Nephron (organoid): ENCODE measurements around the gene TMSB4X.
"Not testable (repeated sequence)": the region's sequence is repeated elsewhere in the genome, so short reads cannot be mapped to it uniquely, and the experiment has no call there.

ENCODE experiments used
- H3K27ac Mint-ChIP-seq, 3 experiments: 2 replicates each; pipeline ENCODE4 v1.8.0; 2020; ENCODE audit warnings: mixed read lengths in 3 of 3, mild to moderate bottlenecking in 2 of 3, moderate library complexity in 1 of 3
- H3K27me3 Mint-ChIP-seq: 2 replicates; pipeline ENCODE4 v1.8.0; 2021; ENCODE audit warnings: low read depth, mild to moderate bottlenecking, moderate library complexity, mixed read lengths
- H3K36me3 Mint-ChIP-seq: 2 replicates; pipeline ENCODE4 v1.8.0; 2020; ENCODE audit warnings: low read depth, mixed read lengths
- H3K4me1 Mint-ChIP-seq: 2 replicates; pipeline ENCODE4 v1.8.0; 2020; ENCODE audit warnings: mixed read lengths
- H3K4me3 Mint-ChIP-seq, 3 experiments: 2 replicates each; pipeline ENCODE4 v1.8.0; 2020; ENCODE audit warnings: mild to moderate bottlenecking in 3 of 3, mixed read lengths in 3 of 3, moderate library complexity in 2 of 3
- H3K9me3 Mint-ChIP-seq: 2 replicates; pipeline ENCODE4 v1.8.0; 2020; ENCODE audit warnings: mixed read lengths
- TF ChIP-seq, protein P1 (sequence below), 3 experiments: fragments of 200-600 bp; sonication (generic); IDR thresholded peaks; one replicate each; pipeline ENCODE4 v1.5.0; 2021; ENCODE audit warnings: antibody characterized with exemption in 3 of 3; ENCODE audit not compliant: unreplicated experiment in 3 of 3

Gene TMSB4X

DNA sequence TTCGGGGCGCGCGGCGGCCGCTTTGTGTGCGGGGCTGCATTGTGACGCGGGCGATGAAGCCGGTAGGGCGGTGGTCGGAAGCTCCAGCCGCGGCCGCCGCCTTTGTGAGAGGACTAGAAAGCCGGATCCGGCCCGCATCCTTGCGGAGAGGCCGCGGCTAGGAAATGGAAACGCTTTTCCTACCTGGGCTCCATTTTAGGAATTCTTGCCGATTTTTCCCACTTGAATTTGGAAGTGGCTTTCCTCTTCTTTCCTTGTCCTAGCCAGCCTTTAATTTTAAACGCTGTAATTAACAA lies 708 bp downstream of the TMSB4X start:
- peaks cover 21% of the 10 kb centered on the region for H3K9me3 Mint-ChIP-seq
- H3K4me1 Mint-ChIP-seq: peaks cover 45% of the 10 kb centered on the region
- peaks cover 31% of the 10 kb centered on the region for H3K36me3 Mint-ChIP-seq
- H3K4me3 Mint-ChIP-seq: peak overlapping the region; percentile 93 to 98 (median 98)
- H3K27ac Mint-ChIP-seq: peak overlapping the region; percentile 89 to 99 (median 98)
- TF ChIP-seq, protein P1, sequence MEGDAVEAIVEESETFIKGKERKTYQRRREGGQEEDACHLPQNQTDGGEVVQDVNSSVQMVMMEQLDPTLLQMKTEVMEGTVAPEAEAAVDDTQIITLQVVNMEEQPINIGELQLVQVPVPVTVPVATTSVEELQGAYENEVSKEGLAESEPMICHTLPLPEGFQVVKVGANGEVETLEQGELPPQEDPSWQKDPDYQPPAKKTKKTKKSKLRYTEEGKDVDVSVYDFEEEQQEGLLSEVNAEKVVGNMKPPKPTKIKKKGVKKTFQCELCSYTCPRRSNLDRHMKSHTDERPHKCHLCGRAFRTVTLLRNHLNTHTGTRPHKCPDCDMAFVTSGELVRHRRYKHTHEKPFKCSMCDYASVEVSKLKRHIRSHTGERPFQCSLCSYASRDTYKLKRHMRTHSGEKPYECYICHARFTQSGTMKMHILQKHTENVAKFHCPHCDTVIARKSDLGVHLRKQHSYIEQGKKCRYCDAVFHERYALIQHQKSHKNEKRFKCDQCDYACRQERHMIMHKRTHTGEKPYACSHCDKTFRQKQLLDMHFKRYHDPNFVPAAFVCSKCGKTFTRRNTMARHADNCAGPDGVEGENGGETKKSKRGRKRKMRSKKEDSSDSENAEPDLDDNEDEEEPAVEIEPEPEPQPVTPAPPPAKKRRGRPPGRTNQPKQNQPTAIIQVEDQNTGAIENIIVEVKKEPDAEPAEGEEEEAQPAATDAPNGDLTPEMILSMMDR (IDR thresholded peaks at IDR 0.05; ENCODE audit: unreplicated experiment in 3 of 3): no peak
- H3K27me3 Mint-ChIP-seq: peaks cover 4% of the 10 kb centered on the region

DNA sequence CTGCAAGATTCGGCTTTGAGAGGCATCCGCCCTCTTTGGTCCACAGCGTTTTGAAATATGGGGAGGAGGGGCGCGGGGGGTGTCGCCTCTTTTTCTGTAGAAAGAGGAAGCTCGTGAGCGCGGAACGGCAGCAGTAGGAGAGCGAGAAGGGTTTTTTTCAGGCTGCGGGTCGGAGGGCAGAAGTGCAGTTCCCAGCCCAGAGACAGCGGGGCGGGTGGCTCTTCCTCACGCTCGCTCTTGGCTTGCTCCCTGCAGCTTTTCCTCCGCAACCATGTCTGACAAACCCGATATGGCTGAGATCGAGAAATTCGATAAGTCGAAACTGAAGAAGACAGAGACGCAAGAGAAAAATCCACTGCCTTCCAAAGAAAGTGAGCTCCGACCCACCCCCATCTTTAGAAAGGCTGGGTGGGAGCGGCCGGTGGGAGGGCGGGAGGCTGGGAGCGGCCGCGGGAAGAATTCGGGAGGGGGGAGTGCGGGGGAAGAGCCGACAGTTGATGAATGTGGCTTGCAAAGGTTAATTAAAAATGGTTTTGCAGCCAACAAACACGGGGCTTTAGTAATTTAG lies 1.2 kb downstream of the TMSB4X start:
- peaks cover 21% of the 10 kb centered on the region for H3K9me3 Mint-ChIP-seq
- peaks cover 40% of the 10 kb centered on the region for H3K4me1 Mint-ChIP-seq
- H3K36me3 Mint-ChIP-seq: peaks cover 31% of the 10 kb centered on the region
- peak overlapping the region; percentile 89 to 99 (median 98) for H3K27ac Mint-ChIP-seq
- H3K27me3 Mint-ChIP-seq: peaks cover 4% of the 10 kb centered on the region
- TF ChIP-seq, protein P1 (IDR thresholded peaks at IDR 0.05; ENCODE audit: unreplicated experiment in 3 of 3): no peak
- peak overlapping the region; percentile 93 to 98 (median 98) for H3K4me3 Mint-ChIP-seq

DNA sequence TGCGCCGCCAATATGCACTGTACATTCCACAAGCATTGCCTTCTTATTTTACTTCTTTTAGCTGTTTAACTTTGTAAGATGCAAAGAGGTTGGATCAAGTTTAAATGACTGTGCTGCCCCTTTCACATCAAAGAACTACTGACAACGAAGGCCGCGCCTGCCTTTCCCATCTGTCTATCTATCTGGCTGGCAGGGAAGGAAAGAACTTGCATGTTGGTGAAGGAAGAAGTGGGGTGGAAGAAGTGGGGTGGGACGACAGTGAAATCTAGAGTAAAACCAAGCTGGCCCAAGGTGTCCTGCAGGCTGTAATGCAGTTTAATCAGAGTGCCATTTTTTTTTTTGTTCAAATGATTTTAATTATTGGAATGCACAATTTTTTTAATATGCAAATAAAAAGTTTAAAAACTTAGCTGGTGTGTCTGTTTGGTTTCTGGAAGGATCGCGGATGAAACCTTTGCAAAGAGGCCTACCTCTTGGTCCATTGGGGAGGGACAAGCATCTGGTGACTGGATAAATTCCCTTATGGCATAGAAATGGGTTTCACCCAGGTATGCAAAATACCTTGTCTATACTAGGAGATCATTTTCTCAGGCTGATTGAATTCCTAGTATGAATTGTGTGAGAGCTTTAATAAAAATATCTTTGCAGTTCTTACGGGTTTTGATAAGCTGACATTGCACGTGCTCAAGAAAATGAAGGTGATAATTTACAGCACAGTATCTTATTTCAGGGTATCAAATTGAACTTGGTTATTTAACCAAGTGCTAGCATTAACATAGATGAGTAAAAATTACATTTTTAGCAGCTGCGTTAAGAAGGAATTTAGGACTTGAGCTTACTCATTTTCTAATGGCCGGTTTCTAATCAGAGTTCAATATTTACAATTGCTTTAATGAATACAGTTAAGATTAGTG lies 2.2 kb downstream of the TMSB4X start:
- peaks cover 31% of the 10 kb centered on the region for H3K36me3 Mint-ChIP-seq
- H3K4me1 Mint-ChIP-seq: peaks cover 34% of the 10 kb centered on the region

DNA sequence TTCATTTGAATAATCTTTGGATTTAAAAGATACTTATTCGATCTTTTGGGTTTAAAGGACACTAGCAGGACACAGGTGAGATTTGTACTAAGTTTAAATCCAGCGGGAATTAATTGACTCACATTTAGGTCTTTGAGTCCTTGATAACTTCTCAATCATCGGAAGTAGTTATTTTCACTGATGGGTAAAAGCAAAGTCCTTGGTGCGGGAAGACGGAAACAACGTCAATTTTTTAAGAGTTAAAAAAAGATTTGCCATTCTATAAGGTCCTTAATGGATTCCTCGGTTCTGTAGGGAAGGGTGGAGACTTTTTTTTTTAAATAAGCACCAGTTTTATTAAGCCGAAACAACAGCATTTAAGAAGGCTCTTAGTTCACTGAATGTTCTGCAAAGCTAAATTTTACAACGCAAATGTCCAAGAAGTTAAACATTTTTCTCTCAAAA lies 2.9 kb downstream of the TMSB4X start:
- peaks cover 33% of the 10 kb centered on the region for H3K4me1 Mint-ChIP-seq
- peak overlapping the region; percentile 89 to 98 (median 95) for H3K27ac Mint-ChIP-seq
- peaks cover 21% of the 10 kb centered on the region for H3K9me3 Mint-ChIP-seq
- H3K36me3 Mint-ChIP-seq: peaks cover 31% of the 10 kb centered on the region
- TF ChIP-seq, protein P1 (IDR thresholded peaks at IDR 0.05; ENCODE audit: unreplicated experiment in 3 of 3): no peak
- H3K27me3 Mint-ChIP-seq: peaks cover 4% of the 10 kb centered on the region
- peak overlapping the region; percentile 93 to 98 (median 98) for H3K4me3 Mint-ChIP-seq

More for the DNA sequence above, 2.2 kb downstream of the TMSB4X start:
- Mint-ChIP-seq H3K4me3 (peak overlapping the region; percentile 93 to 98 (median 98)), H3K27ac (peak overlapping the region; percentile 89 to 98 (median 95)), H3K9me3 (peaks cover 21% of the 10 kb centered on the region)
- H3K27me3 Mint-ChIP-seq: not testable (repeated sequence)

DNA sequence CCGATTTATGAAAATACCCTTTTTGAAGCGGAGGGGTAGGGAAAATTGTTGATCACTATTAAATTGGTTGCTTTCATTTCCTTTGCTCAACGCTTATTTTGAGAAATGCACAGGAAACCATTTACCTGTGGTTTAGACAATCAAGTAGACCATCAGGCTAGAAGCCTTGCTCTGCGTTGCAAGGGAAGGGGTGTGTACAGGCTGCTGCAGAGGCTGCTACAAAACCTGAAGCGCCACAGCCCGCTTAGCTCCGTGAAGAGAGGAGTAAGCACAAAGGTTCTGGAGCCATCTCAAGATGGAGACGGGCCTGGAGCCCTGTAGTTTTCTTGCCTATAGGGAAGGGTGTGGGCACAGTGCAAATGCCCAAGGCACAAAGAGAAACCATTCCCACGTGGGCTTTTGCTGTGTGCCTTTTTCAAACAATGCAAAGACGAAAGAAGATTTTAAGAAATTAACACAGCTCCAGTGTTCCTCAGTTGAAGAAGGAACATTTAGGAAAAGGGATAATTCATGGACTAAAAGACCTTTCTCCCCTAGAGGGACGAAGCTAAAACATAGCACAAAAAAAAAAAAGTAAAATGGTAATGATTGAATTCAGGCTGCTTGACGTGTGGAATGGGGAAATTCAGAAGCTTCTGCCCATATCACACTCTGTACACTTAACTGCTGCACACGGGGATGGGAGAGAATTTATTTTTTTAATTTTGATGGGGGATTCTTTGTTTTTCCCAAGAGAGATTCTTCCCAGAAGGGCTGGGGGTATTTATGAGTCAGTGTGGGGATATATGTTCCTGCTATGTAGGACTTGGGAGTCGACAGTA lies 3.5 kb downstream of the TMSB4X start:
- H3K9me3 Mint-ChIP-seq: peaks cover 23% of the 10 kb centered on the region
- peaks cover 28% of the 10 kb centered on the region for H3K4me1 Mint-ChIP-seq
- H3K27me3 Mint-ChIP-seq: peaks cover 4% of the 10 kb centered on the region
- H3K4me3 Mint-ChIP-seq: peak overlapping the region; percentile 93 to 98 (median 98)
- peak overlapping the region; percentile 89 to 98 (median 95) for H3K27ac Mint-ChIP-seq
- H3K36me3 Mint-ChIP-seq: peaks cover 31% of the 10 kb centered on the region
- TF ChIP-seq, protein P1 (IDR thresholded peaks at IDR 0.05; ENCODE audit: unreplicated experiment in 3 of 3): no peak
